IMR-90 (cell line): Measurements from ENCODE around the gene PCDHA1. TPM values are rescaled to one million over a fixed set of nuclear protein-coding genes. Genes with fewer than 3 reads are reported as not detected.

Source experiments
- ATAC-seq: fragments of 200-7000 bp; cut with Tn5 transposase; 2 replicates; pipeline ENCODE4 v1.9.1; 2020; ENCODE audit warnings: low read depth, mild to moderate bottlenecking, moderate library complexity
- BruUV-seq: library from RNA; stranded (reverse); fragments of 400-500 nt; replicated peaks from 2 replicates; lab custom pipeline; 2021; lab: Mats Ljungman, UMichigan
- CTCF ChIA-PET: fragments of 300-600 bp; formaldehyde crosslinking; extraction: SDS; loops from one replicate; lab custom pipeline; 2021; ENCODE audit warnings: antibody characterized with exemption; lab: Yijun Ruan, JAX
- POLR2A ChIA-PET: fragments of 300-600 bp; sonication (Branson Sonifier 250); formaldehyde crosslinking; loops from one replicate; lab custom pipeline; 2022; ENCODE audit warnings: antibody characterized with exemption; ENCODE audit not compliant: unreplicated experiment; lab: Charles Lee
- DNase-seq: peaks from one replicate; pipeline ENCODE4 v3.0.0; 2013
- H2AFZ ChIP-seq: replicated peaks from 2 replicates; pipeline ENCODE3; 2013; ENCODE audit warnings: low read length, mild to moderate bottlenecking; ENCODE audit not compliant: poor library complexity
- H2AK5ac ChIP-seq: 2 replicates; pipeline ENCODE4 v1.6.1; 2013; ENCODE audit warnings: low read depth, low read length, inconsistent platforms
- H2AK9ac ChIP-seq: replicated peaks from 2 replicates; pipeline ENCODE3; 2013; ENCODE audit warnings: mild to moderate bottlenecking, low read depth, low read length, moderate library complexity; ENCODE audit not compliant: poor library complexity
- H2BK120ac ChIP-seq: 2 replicates; pipeline ENCODE4 v1.6.1; 2013; ENCODE audit warnings: low read depth, low read length, inconsistent platforms
- H2BK15ac ChIP-seq: 3 replicates; pipeline ENCODE4 v1.6.1; 2013; ENCODE audit warnings: low read depth, low read length, inconsistent platforms
- H2BK20ac ChIP-seq: 2 replicates; pipeline ENCODE4 v1.6.1; 2013; ENCODE audit warnings: low read depth, mild to moderate bottlenecking, inconsistent platforms, low read length, moderate library complexity
- H2BK5ac ChIP-seq: 2 replicates; pipeline ENCODE4 v1.6.1; 2013; ENCODE audit warnings: mild to moderate bottlenecking, low read depth, low read length, inconsistent platforms; ENCODE audit not compliant: poor library complexity, severe bottlenecking
- H3K14ac ChIP-seq: replicated peaks from 2 replicates; pipeline ENCODE4 v1.6.1; 2013; ENCODE audit warnings: low read depth, low read length, inconsistent platforms
- H3K18ac ChIP-seq: 2 replicates; pipeline ENCODE4 v1.6.1; 2013; ENCODE audit warnings: low read depth, low read length, control low read depth
- H3K23ac ChIP-seq: 2 replicates; pipeline ENCODE4 v1.6.1; 2013; ENCODE audit warnings: low read depth, low read length, inconsistent platforms
- H3K27ac ChIP-seq: 2 replicates; pipeline ENCODE4 v1.5.1; 2013; ENCODE audit warnings: mild to moderate bottlenecking, control low read depth, low read length; ENCODE audit not compliant: insufficient read depth
- H3K27me3 ChIP-seq: 2 replicates; pipeline ENCODE4 v1.6.1; 2013; ENCODE audit warnings: low read length; ENCODE audit not compliant: control insufficient read depth, insufficient read depth
- H3K36me3 ChIP-seq: 2 replicates; pipeline ENCODE4 v1.6.1; 2013; ENCODE audit warnings: low read length, mixed read lengths; ENCODE audit not compliant: control insufficient read depth, insufficient read depth
- H3K4ac ChIP-seq: 2 replicates; pipeline ENCODE4 v1.6.1; 2013; ENCODE audit warnings: low read depth, low read length, inconsistent platforms
- H3K4me1 ChIP-seq: 2 replicates; pipeline ENCODE4 v1.6.1; 2013; ENCODE audit warnings: low read length, mixed read lengths; ENCODE audit not compliant: control insufficient read depth, insufficient read depth
- H3K4me2 ChIP-seq: 2 replicates; pipeline ENCODE4 v1.6.1; 2013; ENCODE audit warnings: low read depth, mild to moderate bottlenecking, control low read depth, low read length, moderate library complexity
- H3K4me3 ChIP-seq: 2 replicates; pipeline ENCODE4 v1.5.1; 2013; ENCODE audit warnings: low read depth, mild to moderate bottlenecking, control low read depth, low read length, moderate library complexity; ENCODE audit not compliant: insufficient read depth
- H3K56ac ChIP-seq: 2 replicates; pipeline ENCODE4 v1.6.1; 2013; ENCODE audit warnings: low read length, inconsistent platforms; ENCODE audit not compliant: insufficient read depth; ENCODE audit errors: extremely low read depth
- H3K79me1 ChIP-seq, 2 experiments: 2 replicates each; pipeline ENCODE4 v1.6.1; 2013; ENCODE audit warnings: low read length in 2 of 2, inconsistent platforms in 1 of 2, low read depth in 1 of 2
- H3K9ac ChIP-seq: 2 replicates; pipeline ENCODE4 v1.6.1; 2013; ENCODE audit warnings: low read depth, low read length, control low read depth
- H3K9me1 ChIP-seq: 2 replicates; pipeline ENCODE4 v1.6.1; 2013; ENCODE audit warnings: low read length, inconsistent platforms; ENCODE audit not compliant: insufficient read depth
- H3K9me3 ChIP-seq: 2 replicates; pipeline ENCODE4 v1.6.1; 2013; ENCODE audit warnings: low read length; ENCODE audit not compliant: control insufficient read depth, insufficient read depth
- H4K20me1 ChIP-seq: 2 replicates; pipeline ENCODE4 v1.6.1; 2013; ENCODE audit warnings: low read length, inconsistent platforms; ENCODE audit not compliant: insufficient read depth
- H4K5ac ChIP-seq: 2 replicates; pipeline ENCODE4 v1.6.1; 2013; ENCODE audit warnings: mild to moderate bottlenecking, low read depth, low read length, control low read depth
- H4K8ac ChIP-seq, 2 experiments: 2 replicates each; pipeline ENCODE4 v1.6.1; 2013; ENCODE audit warnings: low read depth in 2 of 2, low read length in 2 of 2, control low read depth in 1 of 2, inconsistent platforms in 1 of 2
- H4K91ac ChIP-seq: 2 replicates; pipeline ENCODE4 v1.6.1; 2013; ENCODE audit warnings: low read depth, low read length, inconsistent platforms; ENCODE audit not compliant: insufficient read depth
- CEBPB ChIP-seq: IDR thresholded peaks from 2 replicates; pipeline ENCODE4 v1.6.1; 2012; ENCODE audit warnings: low read depth, low read length, improper control_type of control experiment
- CHD1 ChIP-seq: IDR thresholded peaks from 2 replicates; pipeline ENCODE4 v1.6.1; 2012; ENCODE audit warnings: low read depth, low read length, improper control_type of control experiment
- FOS ChIP-seq: fragments of 150-350 bp; IDR thresholded peaks from 2 replicates; pipeline ENCODE4 v1.6.1; 2016; ENCODE audit warnings: low read depth, low read length
- NFE2L2 ChIP-seq: fragments of 150-350 bp; IDR thresholded peaks from 2 replicates; pipeline ENCODE4 v1.6.1; 2016; ENCODE audit warnings: low read depth, mild to moderate bottlenecking, low read length
- POLR2A ChIP-seq: IDR thresholded peaks from 2 replicates; pipeline ENCODE4 v1.6.1; 2012; ENCODE audit warnings: mild to moderate bottlenecking, low read depth, low read length
- RAD21 ChIP-seq: IDR thresholded peaks from 2 replicates; pipeline ENCODE4 v1.6.1; 2012; ENCODE audit warnings: low read length, improper control_type of control experiment
- RCOR1 ChIP-seq: IDR thresholded peaks from 2 replicates; pipeline ENCODE4 v1.6.1; 2012; ENCODE audit warnings: mild to moderate bottlenecking, low read length, improper control_type of control experiment; ENCODE audit not compliant: insufficient replicate concordance
- SMC3 ChIP-seq: fragments of 150-350 bp; IDR thresholded peaks from 2 replicates; pipeline ENCODE4 v1.6.1; 2016; ENCODE audit warnings: low read depth, mild to moderate bottlenecking, antibody characterized with exemption, low read length, moderate library complexity
- WGBS, 2 experiments: methylation state at CpG; one replicate each; pipeline versions ENCODE4 v1.1.5 to v1.1.7; 2013; ENCODE audit warnings: missing lambda C conversion rate in 2 of 2; ENCODE audit not compliant: insufficient read length in 1 of 2; ENCODE audit errors: extremely low coverage in 2 of 2; 5-methylcytosine and 5-hydroxymethylcytosine counted together
- dilution Hi-C: fragments of 300-500 bp; cut with HindIII; formaldehyde crosslinking; loops from one replicate; pipeline ENCODE4 v1.14.3; 2018; ENCODE audit warnings: low sequenced_read_pairs; ENCODE audit not compliant: unreplicated experiment
- in situ Hi-C: fragments of 300-500 bp; cut with MboI; formaldehyde crosslinking; loops from 3 replicates; pipeline ENCODE4 v1.14.3; 2019; ENCODE audit warnings: low sequenced_read_pairs, inconsistent platforms, mixed read lengths
- intact Hi-C: fragments of 100-400 bp; cut with micrococcal nuclease; formaldehyde crosslinking; loops from 2 replicates; pipeline ENCODE4 v1.10.0; 2022
- polyA plus RNA-seq, 3 experiments: library from polyadenylated mRNA; depleted of rRNA; stranded (reverse); fragments of >200 nt; gene quantifications; 2 replicates each; pipeline ENCODE4 v1.2.3, GENCODE V29; 2012; ENCODE audit warnings: low replicate concordance in 1 of 3
- total RNA-seq: library from RNA; depleted of rRNA; stranded (reverse); fragments of >200 nt; gene quantifications from 2 replicates; pipeline ENCODE4 v1.2.3, GENCODE V29; 2012
- TF ChIP-seq, protein P1 (sequence below): fragments of 150-350 bp; IDR thresholded peaks from 2 replicates; pipeline ENCODE4 v1.6.1; 2016; ENCODE audit warnings: low read depth, mild to moderate bottlenecking, low read length, moderate library complexity, borderline replicate concordance

Gene PCDHA1
- total and polyA plus RNA-seq, 2 of the 4 experiments (the other 2 are of a cell fraction): under 0.01 to 0.05 TPM

DNA sequence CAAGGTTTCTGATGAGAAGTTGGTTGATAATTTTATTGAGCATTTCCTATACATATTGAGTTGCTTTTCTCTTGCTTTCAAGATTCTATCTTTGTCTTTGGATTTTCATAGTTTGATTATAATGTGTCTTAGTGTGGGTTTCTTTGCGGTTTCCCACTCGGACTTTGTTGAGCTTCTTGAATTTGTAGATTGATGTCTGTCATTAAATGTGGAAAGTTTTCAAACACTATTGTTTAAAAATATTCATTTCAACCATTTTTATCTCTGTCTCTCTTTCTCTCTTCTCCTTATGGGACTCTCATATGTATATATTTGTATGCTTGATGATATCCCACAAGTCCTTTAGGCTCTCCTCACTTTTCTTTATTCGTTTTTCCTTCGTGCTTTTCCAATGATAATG lies 18.5 kb upstream of the PCDHA1 start:
- CTCF ChIA-PET: no interaction called here

More for the DNA sequence above, 18.5 kb upstream of the PCDHA1 start:
- Histone ChIP-seq H3K4me3 (no peak overlapping the region), H2BK5ac (no peak overlapping the region), H3K9ac (no peak overlapping the region), H3K4ac (no peak overlapping the region), H3K9me1 (no peaks in the 10 kb centered on the region), H3K27me3 (no peaks in the 10 kb centered on the region), H4K5ac (no peak overlapping the region), H3K4me2 (no peak overlapping the region), H2AFZ (no peak overlapping the region), H2AK9ac (no peak overlapping the region), H3K14ac (no peak overlapping the region), H3K36me3 (no peaks in the 10 kb centered on the region), H3K4me1 (no peaks in the 10 kb centered on the region), H2AK5ac (no peak overlapping the region), H3K9me3 (peaks cover 31% of the 10 kb centered on the region), H4K20me1 (no peaks in the 10 kb centered on the region), H4K8ac (no peak overlapping the region), H3K18ac (no peak overlapping the region), H2BK120ac (no peak overlapping the region), H3K27ac (no peak overlapping the region), H3K23ac (no peak overlapping the region), H2BK15ac (no peak overlapping the region), H3K79me1 (no peaks in the 10 kb centered on the region), H4K91ac (no peak overlapping the region), H3K56ac (no peak overlapping the region), H2BK20ac (no peak overlapping the region)
- WGBS, 2 experiments: no CpG with 5 or more reads among the region's 4 CpGs
- no peak for DNase-seq
- no TSS peak for BruUV-seq
- intact Hi-C loops (no loop called here), dilution Hi-C loops (no loop called here), in situ Hi-C loops (no loop called here)
- POLR2A ChIA-PET: no interaction called here
- TF ChIP-seq CEBPB (no peak), FOS (no peak), SMC3 (no peak), CHD1 (no peak), RCOR1 (no peak), RAD21 (no peak), POLR2A (no peak), NFE2L2 (no peak)
- TF ChIP-seq, protein P1, sequence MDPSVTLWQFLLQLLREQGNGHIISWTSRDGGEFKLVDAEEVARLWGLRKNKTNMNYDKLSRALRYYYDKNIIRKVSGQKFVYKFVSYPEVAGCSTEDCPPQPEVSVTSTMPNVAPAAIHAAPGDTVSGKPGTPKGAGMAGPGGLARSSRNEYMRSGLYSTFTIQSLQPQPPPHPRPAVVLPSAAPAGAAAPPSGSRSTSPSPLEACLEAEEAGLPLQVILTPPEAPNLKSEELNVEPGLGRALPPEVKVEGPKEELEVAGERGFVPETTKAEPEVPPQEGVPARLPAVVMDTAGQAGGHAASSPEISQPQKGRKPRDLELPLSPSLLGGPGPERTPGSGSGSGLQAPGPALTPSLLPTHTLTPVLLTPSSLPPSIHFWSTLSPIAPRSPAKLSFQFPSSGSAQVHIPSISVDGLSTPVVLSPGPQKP: no peak
- ATAC-seq: no peak
